Esophagus (tissue), 2 donors: ENCODE results near the gene TOX2. TPM values are rescaled to one million over a fixed set of nuclear protein-coding genes. Genes with fewer than 3 reads are reported as not detected.

Source experiments
- H3K27ac ChIP-seq, 2 donors: one replicate each; pipeline ENCODE4 v1.5.1; 2013; ENCODE audit warnings: low read depth in 2 of 2, mild to moderate bottlenecking in 2 of 2, inconsistent platforms in 1 of 2, low read length in 1 of 2, moderate library complexity in 1 of 2
- H3K27me3 ChIP-seq, 2 donors: one replicate each; pipeline ENCODE4 v1.6.1; 2013; ENCODE audit warnings: low read length in 2 of 2, control low read depth in 1 of 2, mild to moderate bottlenecking in 1 of 2; ENCODE audit not compliant: insufficient read depth in 2 of 2, control insufficient read depth in 1 of 2
- H3K36me3 ChIP-seq, 2 donors: one replicate each; pipeline ENCODE4 v1.6.1; 2013; ENCODE audit warnings: low read length in 1 of 2; ENCODE audit not compliant: control insufficient read depth in 2 of 2, insufficient read depth in 2 of 2
- H3K4me1 ChIP-seq, 2 donors: one replicate each; pipeline ENCODE4 v1.6.1; 2013; ENCODE audit warnings: low read length in 1 of 2; ENCODE audit not compliant: control insufficient read depth in 2 of 2, insufficient read depth in 2 of 2
- H3K4me3 ChIP-seq, 2 donors: one replicate each; pipeline ENCODE4 v1.5.1; 2013; ENCODE audit warnings: low read length in 2 of 2, mild to moderate bottlenecking in 2 of 2, low read depth in 1 of 2, moderate library complexity in 1 of 2
- H3K9me3 ChIP-seq, 2 donors: one replicate each; pipeline ENCODE4 v1.6.1; 2013; ENCODE audit warnings: mild to moderate bottlenecking in 2 of 2, low read depth in 1 of 2, low read length in 1 of 2, moderate library complexity in 1 of 2; ENCODE audit not compliant: control insufficient read depth in 2 of 2, insufficient read depth in 1 of 2
- WGBS, 2 donors: extraction: QIAGEN DNeasy Blood & Tissue Kit; methylation state at CpG; one replicate each; pipeline ENCODE4 v1.1.7; 2013; 5-methylcytosine and 5-hydroxymethylcytosine counted together
- polyA plus RNA-seq, 2 donors: library from polyadenylated mRNA; stranded (reverse); fragments of 200-250 nt; gene quantifications; one replicate each; pipeline ENCODE4 v1.2.3, GENCODE V29; 2013
- donor health status: healthy with polysubstance abuse.
- donor health status: Bipolar disorder and iron deficiency.

The TOX2 gene
- polyA plus RNA-seq, 2 donors = 6.9 to 10.5 TPM

GRCh38 chr20:43979576-43980105 is 65.0 kb downstream of the TOX2 start:
- peaks cover 2 to 3% of the 10 kb centered on the region in 2 donors for H3K4me1 ChIP-seq
- 88% methylated on average over 4 of the region's 4 CpGs for whole genome bisulfite sequencing, 2 donors
- H3K27ac ChIP-seq = no peak overlapping the region
- H3K27me3 ChIP-seq = no peaks in the 10 kb centered on the region
- no peaks in the 10 kb centered on the region for H3K36me3 ChIP-seq
- no peaks in the 10 kb centered on the region for H3K9me3 ChIP-seq
- no peak overlapping the region for H3K4me3 ChIP-seq

DNA sequence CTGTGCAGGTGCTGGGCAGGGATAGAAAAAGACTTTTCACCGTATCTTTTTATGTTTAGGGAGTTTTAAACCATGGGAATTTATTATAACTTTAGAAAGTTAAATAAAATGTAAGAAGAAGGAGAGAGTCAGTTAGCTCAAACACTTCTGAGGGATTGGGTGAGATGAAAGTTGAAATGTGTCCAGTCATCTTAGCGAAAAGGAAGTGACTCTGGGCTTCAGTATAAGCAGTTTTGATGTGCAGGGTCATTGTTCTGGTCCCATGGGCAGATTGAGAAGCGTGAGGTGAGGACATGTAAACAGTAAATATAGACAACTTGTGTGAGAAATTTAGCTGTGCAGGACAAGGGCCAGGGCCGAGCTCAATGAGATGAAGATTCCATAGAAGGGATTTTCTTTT is 66.9 kb downstream of the TOX2 start:
- H3K36me3 ChIP-seq = no peaks in the 10 kb centered on the region
- H3K27me3 ChIP-seq = no peaks in the 10 kb centered on the region
- H3K9me3 ChIP-seq = no peaks in the 10 kb centered on the region
- H3K4me3 ChIP-seq = no peak overlapping the region
- H3K4me1 ChIP-seq = peaks cover 0 to 5% of the 10 kb centered on the region in 2 donors
- H3K27ac ChIP-seq = no peak overlapping the region
- WGBS, 2 donors = 77 to 84% methylated on average over 4 of the region's 4 CpGs

DNA sequence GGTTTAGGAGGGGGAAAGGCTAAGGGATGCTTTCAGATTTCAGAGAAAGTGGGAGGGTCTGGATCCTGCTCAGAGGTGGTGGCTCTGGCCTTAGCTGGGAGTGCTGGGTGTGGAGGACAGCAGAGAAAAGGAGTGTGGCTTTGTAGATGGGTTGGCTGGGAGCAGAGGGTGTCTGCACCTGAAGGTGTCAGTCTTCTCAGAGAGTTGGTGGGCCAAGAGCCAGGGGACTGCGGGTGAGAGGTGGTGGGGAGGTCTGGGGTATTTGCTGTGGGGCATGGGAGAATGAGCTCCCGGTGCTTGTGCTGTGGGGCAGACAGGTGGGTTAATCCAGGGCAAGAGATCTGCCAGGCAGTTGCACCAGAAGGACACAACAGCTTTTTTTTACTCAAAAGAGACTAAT is 67.4 kb downstream of the TOX2 start:
- Histone ChIP-seq H3K9me3 (no peaks in the 10 kb centered on the region), H3K27ac (no peak overlapping the region), H3K4me1 (peaks cover 0 to 5% of the 10 kb centered on the region in 2 donors), H3K4me3 (no peak overlapping the region), H3K36me3 (no peaks in the 10 kb centered on the region), H3K27me3 (no peaks in the 10 kb centered on the region)
- 91 to 94% methylated on average over 2 of the region's 2 CpGs for WGBS, 2 donors

- 87 to 94% methylated on average over 5 of the region's 5 CpGs for WGBS, 2 donors
- H3K9me3 ChIP-seq = no peaks in the 10 kb centered on the region
- no peak overlapping the region for H3K4me3 ChIP-seq
- H3K4me1 ChIP-seq = peaks cover 0 to 5% of the 10 kb centered on the region in 2 donors
- no peaks in the 10 kb centered on the region for H3K27me3 ChIP-seq
- no peaks in the 10 kb centered on the region for H3K36me3 ChIP-seq
- H3K27ac ChIP-seq = no peak overlapping the region
Measured at GRCh38 chr20:43982886-43983285, 68.2 kb downstream of the TOX2 start.

- Histone ChIP-seq H3K4me1 (peaks cover 0 to 5% of the 10 kb centered on the region in 2 donors), H3K9me3 (no peaks in the 10 kb centered on the region), H3K27me3 (no peaks in the 10 kb centered on the region), H3K27ac (no peak overlapping the region), H3K4me3 (no peak overlapping the region), H3K36me3 (no peaks in the 10 kb centered on the region)
- WGBS, 2 donors = 91 to 96% methylated on average over 5 of the region's 5 CpGs
Measured at GRCh38 chr20:43983359-43983758, 68.7 kb downstream of the TOX2 start.

DNA sequence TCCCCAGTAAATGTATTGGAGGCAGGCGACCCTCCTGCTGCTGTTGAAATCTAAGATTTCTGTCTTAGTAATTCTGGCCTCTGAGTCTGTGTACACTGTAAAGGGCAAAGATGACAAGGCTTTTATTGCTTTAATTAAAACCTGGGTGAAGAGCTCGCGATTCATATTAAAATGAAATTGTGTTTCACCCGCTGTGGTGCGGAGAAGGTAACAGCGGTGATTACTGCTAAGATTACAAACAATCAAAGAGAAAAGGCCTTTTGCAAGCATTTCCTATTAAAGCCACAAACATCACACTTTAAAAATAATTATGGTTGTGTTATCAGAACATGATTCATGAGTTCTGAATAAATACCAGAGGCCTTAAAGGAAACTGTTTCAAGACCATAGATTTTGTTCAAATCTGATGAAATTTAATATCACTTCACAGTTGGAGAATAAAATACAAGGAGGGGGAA is 69.3 kb downstream of the TOX2 start:
- Histone ChIP-seq H3K4me1 (peaks cover 0 to 5% of the 10 kb centered on the region in 2 donors), H3K27ac (no peak overlapping the region), H3K4me3 (no peak overlapping the region), H3K9me3 (no peaks in the 10 kb centered on the region), H3K27me3 (no peaks in the 10 kb centered on the region), H3K36me3 (no peaks in the 10 kb centered on the region)
- WGBS, 2 donors = 83 to 85% methylated on average over 6 of the region's 6 CpGs

DNA sequence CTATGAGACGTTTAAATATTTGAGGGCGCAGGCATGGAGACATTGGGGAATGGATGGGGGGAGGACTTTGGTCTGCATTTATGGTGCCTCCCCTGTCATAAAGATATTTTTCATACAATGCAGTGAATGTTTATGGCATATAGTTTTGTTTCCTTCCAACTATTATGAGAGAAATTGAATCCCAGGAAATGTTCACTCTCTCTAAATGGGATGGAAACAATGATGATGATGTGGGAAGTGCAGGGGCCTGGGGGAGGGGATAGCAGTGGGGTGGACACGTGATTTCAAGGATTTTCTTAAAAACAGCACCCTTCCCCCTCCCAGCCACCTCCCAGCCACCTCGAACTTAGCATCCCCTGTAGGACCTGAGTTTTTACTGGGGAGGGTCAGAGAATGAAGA is 69.9 kb downstream of the TOX2 start:
- Histone ChIP-seq H3K27me3 (no peaks in the 10 kb centered on the region), H3K27ac (no peak overlapping the region), H3K4me1 (peaks cover 0 to 5% of the 10 kb centered on the region in 2 donors), H3K9me3 (no peaks in the 10 kb centered on the region), H3K4me3 (no peak overlapping the region), H3K36me3 (no peaks in the 10 kb centered on the region)
- WGBS, 2 donors = 49 to 61% methylated on average over 4 of the region's 4 CpGs

- WGBS, 2 donors = 75 to 78% methylated on average over 3 of the region's 3 CpGs
- Histone ChIP-seq H3K27me3 (no peaks in the 10 kb centered on the region), H3K4me1 (peaks cover 0 to 5% of the 10 kb centered on the region in 2 donors), H3K9me3 (peaks cover 0 to 2% of the 10 kb centered on the region in 2 donors), H3K4me3 (no peak overlapping the region), H3K36me3 (no peaks in the 10 kb centered on the region), H3K27ac (no peak overlapping the region)
Measured at GRCh38 chr20:43985121-43985520, 70.5 kb downstream of the TOX2 start.

GRCh38 chr20:43985608-43986316 is 71.1 kb downstream of the TOX2 start:
- no peaks in the 10 kb centered on the region for H3K27me3 ChIP-seq
- no peak overlapping the region for H3K4me3 ChIP-seq
- no peak overlapping the region for H3K27ac ChIP-seq
- H3K9me3 ChIP-seq = peaks cover 0 to 2% of the 10 kb centered on the region in 2 donors
- 88 to 89% methylated on average over 9 of the region's 9 CpGs for WGBS, 2 donors
- H3K4me1 ChIP-seq = peaks cover 0 to 5% of the 10 kb centered on the region in 2 donors
- no peaks in the 10 kb centered on the region for H3K36me3 ChIP-seq

GRCh38 chr20:43987018-43987417 is 72.4 kb downstream of the TOX2 start:
- H3K9me3 ChIP-seq = peaks cover 0 to 2% of the 10 kb centered on the region in 2 donors
- no peak overlapping the region for H3K27ac ChIP-seq
- WGBS, 2 donors = 66 to 74% methylated on average over 1 of the region's 1 CpG

More at GRCh38 chr20:43987018-43987417, 72.4 kb downstream of the TOX2 start:
- H3K36me3 ChIP-seq = no peaks in the 10 kb centered on the region
- H3K4me1 ChIP-seq = peaks cover 0 to 5% of the 10 kb centered on the region in 2 donors
- H3K27me3 ChIP-seq = no peaks in the 10 kb centered on the region
- H3K4me3 ChIP-seq = no peak overlapping the region
